ENCODE data around the gene NFIC.

NFIC gene

GRCh38 chr19:3403489-3404323 lies 37.3 kb downstream of the NFIC start:
- H3K36me3 ChIP-seq (ENCODE audit: control insufficient read depth, insufficient read depth, low read length), result no peaks in the 10 kb centered on the region; the same call in 1 of the 2 replicates
- no peak for TF ChIP-seq CTCF (IDR thresholded peaks at IDR 0.05; ENCODE audit: insufficient read depth, low read length, poor library complexity, severe bottlenecking)
- no peak for DNase-seq (ENCODE audit: extremely low read depth, insufficient read length)
- H3K27me3 ChIP-seq (replicated peaks; ENCODE audit: control insufficient read depth, insufficient read depth, low read length), result no peaks in the 10 kb centered on the region
- no peak overlapping the region for H3K4me3 ChIP-seq (replicated peaks; ENCODE audit: low read depth, low read length)

GRCh38 chr19:3404324-3405260 lies 38.2 kb downstream of the NFIC start:
- H3K27me3 ChIP-seq (replicated peaks; ENCODE audit: control insufficient read depth, insufficient read depth, low read length), result no peaks in the 10 kb centered on the region
- TF ChIP-seq CTCF (IDR thresholded peaks at IDR 0.05; ENCODE audit: insufficient read depth, low read length, poor library complexity, severe bottlenecking), result no peak
- peaks cover under 1% of the 10 kb centered on the region; the same call in 1 of the 2 replicates for H3K36me3 ChIP-seq (ENCODE audit: control insufficient read depth, insufficient read depth, low read length)
- no peak overlapping the region for H3K4me3 ChIP-seq (replicated peaks; ENCODE audit: low read depth, low read length)
- no peak for DNase-seq (ENCODE audit: extremely low read depth, insufficient read length)

GRCh38 chr19:3405261-3405653 lies 38.9 kb downstream of the NFIC start:
- TF ChIP-seq CTCF (IDR thresholded peaks at IDR 0.05; ENCODE audit: insufficient read depth, low read length, poor library complexity, severe bottlenecking), result no peak
- H3K36me3 ChIP-seq (ENCODE audit: control insufficient read depth, insufficient read depth, low read length), result peaks cover 1% of the 10 kb centered on the region; the same call in 1 of the 2 replicates
- no peak overlapping the region for H3K4me3 ChIP-seq (replicated peaks; ENCODE audit: low read depth, low read length)
- no peak for DNase-seq (ENCODE audit: extremely low read depth, insufficient read length)
- no peaks in the 10 kb centered on the region for H3K27me3 ChIP-seq (replicated peaks; ENCODE audit: control insufficient read depth, insufficient read depth, low read length)

- H3K27me3 ChIP-seq (replicated peaks; ENCODE audit: control insufficient read depth, insufficient read depth, low read length), result no peaks in the 10 kb centered on the region
- no peak for TF ChIP-seq CTCF (IDR thresholded peaks at IDR 0.05; ENCODE audit: insufficient read depth, low read length, poor library complexity, severe bottlenecking)
Measured at GRCh38 chr19:3406571-3407111, 40.3 kb downstream of the NFIC start.

GRCh38 chr19:3407556-3408516 lies 41.5 kb downstream of the NFIC start:
- no peaks in the 10 kb centered on the region for H3K27me3 ChIP-seq (replicated peaks; ENCODE audit: control insufficient read depth, insufficient read depth, low read length)
- H3K4me3 ChIP-seq (replicated peaks; ENCODE audit: low read depth, low read length), result no peak overlapping the region
- peaks cover 1% of the 10 kb centered on the region for H3K36me3 ChIP-seq (ENCODE audit: control insufficient read depth, insufficient read depth, low read length)
- DNase-seq (ENCODE audit: extremely low read depth, insufficient read length), result no peak
- TF ChIP-seq CTCF (IDR thresholded peaks at IDR 0.05; ENCODE audit: insufficient read depth, low read length, poor library complexity, severe bottlenecking), result no peak

More at GRCh38 chr19:3406571-3407111, 40.3 kb downstream of the NFIC start:
- Histone ChIP-seq H3K4me3 (replicated peaks; ENCODE audit: low read depth, low read length) (no peak overlapping the region), H3K36me3 (ENCODE audit: control insufficient read depth, insufficient read depth, low read length) (peaks cover 1% of the 10 kb centered on the region)
- no peak for DNase-seq (ENCODE audit: extremely low read depth, insufficient read length)
